Activated CD8-positive, alpha-beta memory T cell treated with anti-CD3 and anti-CD28 coated beads for 4 hours (primary cell): ENCODE measurements around the gene KLHL6.
"Not testable (repeated sequence)": the region's sequence is repeated elsewhere in the genome, so short reads cannot be mapped to it uniquely, and the experiment has no call there.

Experiments
- DNase-seq, 2 donors: peaks; one replicate each; pipeline ENCODE4 v3.0.0-alpha.2; 2020; ENCODE audit warnings: low read depth in 2 of 2

The KLHL6 gene

DNA sequence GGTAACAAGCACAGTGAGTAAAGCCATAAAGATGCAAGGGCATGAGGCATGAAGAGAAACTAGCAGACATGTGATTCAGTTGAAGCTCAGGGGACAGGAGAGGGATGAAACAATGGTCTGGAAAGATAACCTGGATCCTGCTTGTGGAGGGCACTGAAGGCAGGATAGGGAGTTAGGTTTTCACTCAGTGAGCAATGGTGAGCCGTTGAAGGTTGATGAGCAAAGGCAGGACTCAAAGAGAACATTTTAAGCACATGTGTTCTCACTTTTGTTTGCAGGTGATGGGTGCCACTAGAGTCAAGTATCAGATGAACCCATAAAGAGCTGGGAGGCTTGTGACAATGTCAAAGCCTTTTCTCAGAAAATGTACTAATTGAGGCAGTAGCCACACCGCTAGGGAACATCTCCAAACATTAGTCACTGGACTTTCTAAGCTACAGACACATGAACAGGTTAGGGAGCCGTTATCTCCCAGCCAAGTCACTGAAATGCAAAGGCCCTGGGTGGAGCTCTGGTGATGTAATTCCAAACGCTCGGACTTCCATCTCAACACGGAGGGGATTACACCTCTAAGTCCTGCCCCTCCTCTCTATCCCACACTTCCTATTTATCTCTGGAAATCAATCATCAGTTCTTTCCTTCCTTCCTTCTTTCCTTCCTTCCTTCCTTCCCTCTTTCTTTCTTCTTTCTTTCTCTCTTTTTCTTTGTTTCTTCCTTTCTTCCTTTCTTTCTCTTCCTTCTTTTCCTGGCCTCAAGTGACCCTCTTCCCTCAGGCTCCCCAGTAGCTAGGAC, 22.7 kb downstream of the KLHL6 start:
- DNase-seq = no peak

DNA sequence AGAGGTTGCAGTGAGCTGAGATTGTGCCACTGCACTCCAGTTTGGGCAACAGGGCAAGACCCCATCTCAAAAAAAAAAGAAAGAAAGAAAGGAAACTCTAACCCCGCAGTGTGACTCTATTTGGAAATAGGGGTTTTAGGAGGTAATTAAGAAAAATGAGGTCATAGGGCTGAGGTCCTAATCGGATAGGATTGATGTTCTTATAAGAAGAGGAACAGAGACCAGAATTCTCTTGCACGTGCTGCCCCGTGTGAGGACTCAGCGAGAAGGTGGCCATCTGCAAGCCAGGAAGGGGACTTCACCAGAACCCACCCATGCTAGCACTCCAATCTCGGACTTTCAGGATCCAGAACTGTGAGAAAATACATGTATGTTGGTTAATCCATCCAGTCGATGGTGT, 25.8 kb downstream of the KLHL6 start:
- no peak for DNase-seq

DNA sequence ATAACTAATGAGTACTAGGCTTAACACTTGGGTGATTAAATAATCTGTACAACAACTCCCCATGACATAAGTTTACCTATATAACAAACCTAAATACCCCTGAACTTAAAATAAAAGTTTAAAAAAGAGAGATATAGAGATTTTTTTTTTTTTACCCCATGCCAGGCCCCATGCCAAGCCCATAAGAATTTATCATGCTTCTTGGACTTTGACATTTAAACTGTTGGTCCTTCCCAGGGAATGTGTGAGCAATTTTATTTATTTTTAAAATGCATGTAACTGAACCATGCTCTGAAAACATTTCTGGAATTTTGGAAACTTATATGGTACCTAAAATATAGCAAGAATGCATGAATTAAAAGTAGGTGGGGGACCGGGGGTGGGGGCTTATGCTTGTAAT, 26.3 kb downstream of the KLHL6 start:
- no peak for DNase-seq

DNA sequence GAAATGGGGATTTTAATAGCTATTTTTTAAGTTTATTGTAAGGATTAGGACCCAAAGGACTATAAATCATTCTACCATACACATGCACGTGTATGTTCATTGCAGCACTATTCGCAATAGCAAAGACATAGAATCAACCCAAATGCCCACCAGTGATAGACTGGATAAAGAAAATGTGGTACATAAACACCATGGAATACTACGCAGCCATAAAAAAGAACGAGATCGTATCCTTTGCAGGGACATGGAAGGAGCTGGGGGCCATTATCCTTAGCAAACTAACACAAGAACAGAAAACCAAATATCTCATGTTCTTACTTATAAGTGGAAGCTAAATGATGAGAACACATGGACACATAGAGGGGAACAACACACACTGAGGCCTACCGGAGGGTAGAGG, 26.7 kb downstream of the KLHL6 start:
- DNase-seq = not testable (repeated sequence)

DNA sequence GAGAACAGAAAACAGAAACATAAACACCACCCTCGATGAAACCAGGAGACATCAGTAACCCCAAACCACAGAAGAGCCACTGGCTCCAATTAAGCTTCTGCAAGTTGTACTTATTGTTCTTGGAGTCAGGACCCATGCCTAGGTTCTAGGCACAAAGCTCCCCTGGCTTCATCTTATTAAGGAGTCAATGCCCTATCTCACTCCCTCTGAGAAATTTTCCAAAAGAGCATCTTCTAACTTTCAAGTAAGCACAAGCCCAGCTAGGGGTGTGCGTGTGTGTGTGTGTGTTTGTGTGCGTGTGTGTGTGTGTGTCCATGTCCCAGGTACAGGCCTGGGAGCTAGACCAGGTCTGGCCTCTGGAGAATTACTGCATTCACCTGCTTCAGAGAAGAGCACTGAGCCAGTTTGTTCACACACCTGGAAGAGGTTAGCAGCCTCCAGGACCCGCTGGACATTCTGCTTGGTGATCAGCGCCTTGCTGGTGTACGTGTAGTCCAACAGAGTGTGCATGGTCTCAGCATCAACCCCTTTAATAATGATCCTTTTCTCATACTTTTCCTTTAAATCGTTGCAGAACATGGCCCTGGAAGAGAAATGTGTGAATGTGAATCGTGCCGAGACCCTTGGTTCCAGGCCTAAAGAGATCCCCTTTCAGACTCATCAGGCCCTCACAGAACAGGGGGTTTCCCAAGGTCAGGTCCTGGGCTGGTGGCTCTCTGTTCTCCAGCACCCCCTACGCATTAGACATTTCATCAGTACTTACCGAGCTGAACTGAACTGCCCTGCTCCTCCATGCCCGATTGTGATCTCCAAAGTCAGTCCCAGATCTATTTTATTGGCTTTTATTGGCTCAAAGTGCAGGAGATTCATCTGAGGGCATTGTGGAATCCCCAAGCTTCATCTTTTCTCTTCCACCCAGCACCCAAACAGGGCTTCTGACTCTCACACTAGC, 27.8 kb downstream of the KLHL6 start:
- no peak for DNase-seq

DNA sequence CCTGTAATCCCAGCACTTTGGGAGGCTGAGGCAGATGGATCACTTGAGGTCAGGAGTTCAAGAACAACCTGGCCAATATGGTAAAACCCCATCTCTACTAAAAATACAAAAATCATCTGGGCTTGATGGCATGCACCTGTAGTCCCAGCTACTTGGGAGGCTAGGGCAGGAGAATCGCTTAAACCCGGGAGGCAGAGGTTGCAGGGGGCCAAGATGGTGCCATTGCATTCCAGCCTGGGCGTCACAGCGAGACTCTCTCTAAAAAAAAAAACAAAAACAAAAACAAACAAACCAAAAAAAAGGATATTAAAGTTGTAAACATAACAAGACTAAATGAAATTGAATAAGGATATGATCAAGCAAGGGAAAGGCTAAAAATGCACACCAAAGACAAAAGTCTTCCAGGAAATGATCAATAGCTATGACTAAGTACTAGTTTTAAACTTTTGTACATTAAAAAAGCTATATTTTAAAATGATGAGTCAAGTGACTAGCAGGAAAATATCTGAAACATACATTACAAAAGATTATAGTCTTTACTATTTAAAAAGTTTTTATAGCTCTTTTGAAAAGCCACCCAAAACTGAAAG, 28.6 kb downstream of the KLHL6 start:
- no peak for DNase-seq

DNA sequence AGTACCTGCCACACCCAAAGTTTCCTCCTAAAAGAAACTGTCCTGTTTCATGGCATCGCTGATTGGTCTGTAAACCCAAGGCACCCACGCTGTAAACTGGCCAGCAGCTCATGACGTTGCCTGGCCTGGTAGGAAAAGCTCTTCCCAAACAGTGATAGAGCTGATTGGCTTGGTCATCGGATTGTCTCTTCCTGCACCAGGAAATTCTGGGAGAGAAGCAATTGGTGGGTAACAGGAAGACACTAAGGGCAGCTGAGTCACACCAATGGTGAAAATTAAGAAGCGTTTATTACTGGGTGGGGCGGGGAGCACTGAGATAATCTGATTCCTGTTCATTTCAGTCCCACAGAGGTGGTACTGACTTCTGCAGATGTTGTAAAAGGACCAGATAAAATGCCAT, 31.0 kb downstream of the KLHL6 start:
- DNase-seq = no peak

DNA sequence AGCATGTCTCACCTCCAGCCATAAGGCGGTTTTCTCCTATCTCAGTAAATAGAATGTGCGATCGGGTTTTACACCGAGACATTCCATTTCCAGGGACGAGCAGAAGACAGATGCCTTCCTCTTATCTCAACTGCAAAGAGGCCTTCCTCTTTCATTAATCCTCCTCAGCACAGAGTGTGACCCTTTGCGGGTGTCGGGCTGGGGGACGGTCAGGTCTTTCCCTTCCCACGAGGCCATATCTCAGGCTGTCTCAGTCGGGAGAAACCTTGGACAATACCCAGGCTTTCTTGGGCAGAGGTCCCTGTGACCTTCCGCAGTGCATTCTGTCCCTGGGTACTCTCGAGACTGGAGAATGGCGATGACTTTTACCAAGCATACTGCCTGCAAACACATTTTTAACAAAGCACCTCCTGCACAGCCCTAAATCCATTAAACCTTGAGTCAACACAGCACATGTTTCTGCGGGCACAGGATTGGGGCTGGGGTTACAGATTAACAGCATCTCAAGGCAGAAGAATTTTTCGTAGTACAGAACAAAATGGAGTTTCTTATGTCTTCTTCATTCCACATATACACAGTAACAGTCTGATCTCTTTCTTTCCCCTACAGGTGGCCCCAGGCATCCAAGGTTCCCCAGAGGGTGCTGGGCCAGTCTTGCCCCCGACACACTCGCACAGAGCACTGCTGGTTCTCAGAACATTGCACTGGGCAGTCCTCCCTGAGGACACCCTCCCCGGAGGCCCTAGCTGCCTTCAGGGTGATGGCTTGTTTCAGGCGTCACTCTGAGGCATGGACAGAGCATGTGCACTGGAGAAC, 34.6 kb downstream of the KLHL6 start:
- not testable (repeated sequence) for DNase-seq

DNA sequence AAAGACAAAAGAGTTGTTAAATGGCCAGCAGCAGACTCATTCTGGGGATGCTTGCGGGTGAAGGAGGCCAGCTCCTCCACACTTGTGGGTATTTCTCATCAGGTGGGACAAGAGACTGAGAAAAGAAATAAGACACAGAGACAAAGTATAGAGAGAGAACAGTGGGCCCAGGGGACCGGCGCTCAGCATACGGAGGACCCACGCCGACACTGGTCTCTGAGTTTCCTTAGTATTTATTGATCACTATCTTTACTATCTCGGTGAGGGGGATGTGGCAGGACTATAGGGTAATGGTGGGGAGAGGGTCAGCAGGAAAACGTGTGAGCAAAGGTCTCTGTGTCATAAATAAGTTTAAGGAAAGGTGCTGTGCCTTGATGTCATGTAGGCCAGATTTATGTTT, 35.2 kb downstream of the KLHL6 start:
- not testable (repeated sequence) for DNase-seq

DNA sequence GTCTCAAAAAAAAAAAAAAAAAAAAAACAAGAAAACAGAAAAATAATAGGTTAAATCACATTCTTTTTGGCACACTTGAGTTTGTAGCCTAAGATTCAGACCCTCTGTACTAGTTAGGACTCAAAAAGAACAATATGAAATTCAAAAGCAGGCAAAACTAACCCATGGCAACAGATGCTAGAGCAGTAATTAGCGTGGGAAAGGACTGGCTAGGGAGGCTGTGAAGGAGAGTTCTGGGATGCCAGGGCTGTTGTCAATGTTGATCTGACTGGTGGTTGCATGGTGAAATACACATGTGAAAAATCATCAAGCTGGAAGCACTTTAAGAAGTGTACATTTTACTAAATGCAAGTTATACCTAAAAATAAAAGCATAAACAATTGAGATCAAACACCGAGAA, 35.6 kb downstream of the KLHL6 start:
- DNase-seq = no peak

DNA sequence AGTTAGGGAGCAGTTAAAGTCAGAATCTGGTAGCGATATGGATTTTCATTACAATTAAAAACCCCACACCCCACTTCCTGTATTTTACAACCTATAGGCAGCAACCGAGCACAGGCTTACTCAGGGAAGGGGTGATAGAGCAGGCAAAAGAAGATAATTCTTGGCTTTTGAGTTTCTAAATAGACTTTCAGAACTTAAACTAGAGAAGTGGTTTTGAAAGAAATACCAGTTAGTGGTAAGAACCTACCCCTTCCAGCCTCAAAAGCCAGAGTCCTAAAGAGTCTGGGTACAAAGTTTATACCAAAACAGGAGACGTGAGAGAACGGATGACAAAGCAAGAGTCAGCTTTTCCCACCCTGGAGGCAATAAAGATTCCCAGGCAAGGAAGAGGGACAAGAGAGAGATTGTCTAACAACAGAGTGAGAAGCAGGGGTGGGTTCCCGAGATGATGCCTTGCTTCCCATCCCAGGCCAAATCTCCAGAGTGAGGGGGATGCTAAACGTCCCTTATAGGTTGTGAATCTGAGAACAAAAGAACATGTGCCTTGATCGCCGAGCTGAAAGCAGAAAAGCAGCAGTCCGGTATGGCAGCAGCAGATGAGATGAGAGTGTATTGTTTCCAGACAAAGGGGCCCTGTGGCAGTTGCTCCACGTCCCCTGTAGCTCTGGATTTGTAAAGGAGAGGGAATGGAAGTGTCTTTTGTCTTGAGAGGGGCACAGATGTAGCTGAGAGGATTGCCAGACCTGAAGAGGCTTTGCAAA, 36.8 kb downstream of the KLHL6 start:
- no peak for DNase-seq

DNA sequence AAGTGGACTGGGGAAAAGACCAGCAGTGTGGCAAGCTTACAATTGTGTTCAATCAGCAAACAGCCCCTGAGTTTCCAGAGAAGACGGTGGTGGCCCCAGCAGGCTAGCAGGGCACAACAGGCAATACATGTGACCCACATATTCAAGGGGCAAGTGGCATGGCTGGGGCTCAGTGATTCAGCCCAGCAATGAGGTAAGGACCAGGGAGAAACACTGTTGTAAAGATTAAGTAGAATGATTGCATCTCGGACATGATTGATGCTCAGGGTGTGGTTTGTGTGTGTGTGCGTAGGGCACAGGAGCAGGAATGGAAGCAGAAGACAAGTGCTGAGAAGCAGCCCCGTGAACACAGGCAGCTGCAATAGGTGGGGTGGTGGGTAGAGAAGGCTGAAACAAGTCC, 37.9 kb downstream of the KLHL6 start:
- DNase-seq = no peak

DNA sequence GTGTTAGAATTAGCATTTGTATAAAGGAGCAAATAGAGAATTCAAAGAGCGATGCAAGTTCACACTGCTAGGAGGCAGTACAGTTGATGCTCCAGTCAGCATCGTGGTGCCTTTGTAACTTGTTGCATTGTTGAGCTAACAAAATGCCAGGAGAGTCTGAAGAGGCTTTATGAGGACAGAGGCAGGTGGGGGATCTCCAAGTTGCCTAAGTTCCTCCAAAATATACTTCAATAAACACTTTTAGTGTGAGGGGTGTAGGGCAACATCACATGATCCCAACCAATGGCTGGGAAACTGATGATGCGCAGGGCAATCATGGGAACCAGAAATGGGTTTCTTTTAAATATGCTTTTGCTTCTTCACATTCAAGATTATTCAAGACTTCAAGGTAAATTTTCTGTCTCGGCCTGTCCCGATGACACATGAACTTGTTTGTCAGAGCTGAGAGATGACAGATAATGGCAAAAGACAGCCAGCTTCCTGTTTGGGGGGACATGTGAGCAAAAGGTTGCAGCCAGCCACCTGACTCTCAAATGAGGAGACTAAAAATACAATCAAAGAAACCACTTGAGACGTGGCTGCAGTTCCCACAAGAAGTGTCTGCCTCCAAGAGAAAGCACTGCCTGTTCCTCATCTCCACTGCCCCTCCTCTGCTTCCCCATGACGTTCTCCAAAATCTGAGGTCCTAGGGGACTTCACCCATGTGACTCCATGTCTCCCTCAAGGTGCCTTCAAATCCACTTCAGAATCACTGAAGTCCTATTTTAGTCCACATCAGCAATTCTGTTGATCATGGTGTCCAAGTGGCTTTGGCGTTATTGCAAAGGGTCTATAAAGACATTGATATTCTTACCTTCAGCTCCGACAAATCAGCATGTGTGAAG, 39.3 kb downstream of the KLHL6 start:
- DNase-seq = peak; percentile 43 to 48

DNA sequence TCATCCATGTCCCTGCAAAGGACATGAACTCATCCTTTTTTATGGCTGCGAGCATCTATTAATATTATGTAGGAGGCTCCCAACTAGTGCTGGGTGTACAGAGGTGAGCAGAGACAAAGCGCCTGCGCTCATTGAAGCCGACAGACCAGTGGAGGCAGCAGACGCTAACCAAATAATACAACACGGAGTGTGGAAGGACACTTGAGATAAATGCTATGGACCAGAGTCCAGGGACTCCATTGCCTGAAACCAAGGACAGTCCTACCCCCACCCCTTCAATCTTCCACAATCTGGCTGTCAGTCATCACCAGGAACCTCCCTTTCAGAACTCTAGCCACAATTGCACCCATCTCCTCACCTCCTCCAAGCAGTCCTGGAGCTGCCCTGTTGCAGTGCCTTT, 41.5 kb downstream of the KLHL6 start:
- no peak for DNase-seq

DNA sequence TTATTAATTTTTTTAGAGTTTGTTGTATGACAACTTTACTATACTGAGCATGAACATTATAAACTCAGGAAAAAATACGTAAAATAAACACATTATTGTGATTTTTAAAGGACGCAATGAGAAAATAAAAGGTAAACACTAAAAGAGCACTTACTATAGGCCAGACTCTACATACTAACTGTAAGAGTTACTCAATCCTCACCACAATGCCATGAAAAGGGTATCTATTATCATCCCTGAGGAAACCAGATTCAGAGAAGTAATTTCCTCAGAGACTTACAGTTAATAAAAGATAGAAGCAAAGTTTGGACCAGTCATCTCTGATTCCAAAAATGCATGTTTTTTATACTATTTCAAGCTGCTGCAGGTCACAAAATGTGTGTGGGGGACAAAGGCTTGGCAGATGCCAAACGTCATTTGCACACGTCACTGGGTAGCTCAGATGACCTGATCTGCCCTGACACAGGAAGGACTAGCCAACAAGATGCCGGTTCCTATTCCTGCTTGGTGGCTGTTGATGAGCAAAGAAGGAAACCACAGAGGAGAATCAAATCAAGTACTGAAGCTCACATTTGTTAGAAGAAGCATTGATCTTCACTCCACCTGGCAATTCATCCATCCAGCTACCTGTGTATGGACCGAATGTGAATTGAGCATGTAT, 42.3 kb downstream of the KLHL6 start:
- DNase-seq = peak; percentile 24 to 36

DNA sequence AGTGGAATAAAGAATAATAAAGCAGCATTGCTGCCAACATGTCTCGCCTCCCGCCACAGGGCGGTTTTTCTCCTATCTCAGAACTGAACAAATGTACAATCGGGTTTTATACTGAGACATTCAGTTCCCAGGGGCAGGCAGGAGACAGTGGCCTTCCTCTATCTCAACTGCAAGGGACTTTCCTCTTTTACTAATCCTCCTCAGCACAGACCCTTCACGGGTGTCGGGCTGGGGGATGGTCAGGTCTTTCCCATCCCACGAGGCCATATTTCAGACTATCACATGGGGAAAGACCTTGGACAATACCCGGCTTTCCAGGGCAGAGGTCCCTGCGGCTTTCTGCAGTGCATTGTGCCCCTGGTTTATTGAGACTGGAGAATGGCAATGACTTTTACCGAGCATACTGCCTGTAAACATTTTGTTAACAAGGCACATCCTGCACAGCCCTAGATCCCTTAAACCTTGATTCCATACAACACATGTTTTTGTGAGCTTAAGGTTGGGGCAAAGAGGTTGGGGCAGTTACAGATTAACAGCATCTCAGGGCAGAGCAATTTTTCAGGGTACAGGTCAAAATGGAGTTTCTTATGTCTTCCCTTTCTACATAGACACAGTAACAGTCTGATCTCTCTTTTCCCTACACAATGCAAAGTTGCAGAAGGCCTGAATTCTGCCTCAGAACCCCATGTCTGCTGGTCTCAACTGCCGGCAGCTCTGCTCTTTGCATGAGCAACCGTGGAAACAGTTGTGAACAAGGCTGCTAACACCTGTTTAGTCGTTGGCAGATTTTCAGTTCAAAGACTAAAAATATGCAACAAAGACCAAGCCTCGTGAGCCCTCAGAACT, 44.0 kb downstream of the KLHL6 start:
- DNase-seq = not testable (repeated sequence)

DNA sequence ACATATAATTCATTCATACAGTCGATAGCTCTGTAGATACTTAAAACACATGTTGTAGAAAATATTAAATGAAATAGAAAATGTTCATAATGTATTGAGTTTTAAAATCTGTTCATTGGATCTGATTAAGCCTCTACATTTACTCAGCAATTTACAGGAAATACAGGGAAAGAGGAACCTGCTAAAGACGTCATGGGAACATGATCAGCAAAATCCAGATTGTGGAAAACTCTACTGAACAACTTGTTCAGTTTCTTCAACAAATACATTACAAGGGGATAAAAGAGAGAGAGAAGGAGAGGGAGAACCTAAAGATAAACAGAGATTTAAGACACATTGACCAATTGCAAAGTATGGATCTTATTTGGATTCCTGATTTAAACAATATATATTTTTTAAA, 46.7 kb downstream of the KLHL6 start:
- no peak for DNase-seq

DNA sequence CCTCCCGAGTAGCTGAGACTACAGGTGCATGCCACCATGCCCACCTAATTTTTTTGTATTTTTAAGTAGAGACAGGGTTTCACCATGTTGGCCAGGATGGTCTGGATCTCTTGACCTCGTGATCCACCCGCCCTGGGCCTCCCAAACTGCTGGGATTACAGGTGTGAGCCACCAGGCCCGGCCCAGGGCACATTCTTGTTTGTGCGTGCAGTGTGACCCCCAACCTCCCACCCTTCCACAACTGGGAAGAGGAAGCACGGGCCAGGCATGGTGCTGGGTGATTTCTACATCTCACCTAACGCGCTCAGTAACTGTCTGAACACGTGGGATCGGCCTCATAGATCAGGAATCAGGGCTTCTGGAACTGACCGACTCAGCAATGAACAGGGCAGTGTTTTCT, 48.0 kb downstream of the KLHL6 start:
- DNase-seq = no peak
